Vagina (tissue), 2 donors: ENCODE data around the gene KCNJ1. TPM values are rescaled to one million over a fixed set of nuclear protein-coding genes. Genes with fewer than 3 reads are reported as not detected.

Experiments used
- DNase-seq, 2 donors: peaks; one replicate each; pipeline ENCODE4 v3.0.0-alpha.2; 2017; ENCODE audit errors: extremely low spot score in 2 of 2
- H3K27ac ChIP-seq: fragments of 200-600 bp; sonication (generic); one replicate; pipeline ENCODE4 v1.5.1; 2019
- H3K27me3 ChIP-seq: fragments of 200-600 bp; sonication (generic); one replicate; pipeline ENCODE4 v1.5.1; 2019
- H3K36me3 ChIP-seq, 2 donors: fragments of 200-600 bp; sonication (generic); one replicate each; pipeline ENCODE4 v1.5.1; 2017 to 2019
- H3K4me1 ChIP-seq: fragments of 200-600 bp; sonication (generic); one replicate; pipeline ENCODE4 v1.5.1; 2019
- H3K4me3 ChIP-seq, 2 donors: fragments of 200-600 bp; sonication (generic); 1 replicate in 1 of 2; 2 replicates in 1 of 2; pipeline ENCODE4 v1.5.1; 2016 to 2019
- H3K9me3 ChIP-seq: fragments of 200-600 bp; sonication (generic); one replicate; pipeline ENCODE4 v1.5.1; 2019
- POLR2A ChIP-seq, 2 donors: fragments of 450-650 bp; IDR thresholded peaks; one replicate each; pipeline ENCODE4 v1.6.1; 2017; ENCODE audit warnings: antibody characterized with exemption in 2 of 2, mild to moderate bottlenecking in 2 of 2, moderate library complexity in 2 of 2
- POLR2AphosphoS5 ChIP-seq, 2 donors: sonication (generic); formaldehyde crosslinking; IDR thresholded peaks; one replicate each; pipeline ENCODE4 v1.9.0; 2017; ENCODE audit warnings: antibody characterized with exemption in 2 of 2, mild to moderate bottlenecking in 2 of 2, low read depth in 1 of 2; ENCODE audit not compliant: insufficient read depth in 1 of 2
- intact Hi-C: fragments of 100-400 bp; cut with DNase I; formaldehyde crosslinking; loops from one replicate; pipeline ENCODE4 v1.15.1; 2023
- total RNA-seq: library from RNA; depleted of rRNA; stranded (reverse); fragments of >200 nt; gene quantifications from one replicate; pipeline ENCODE4 v1.2.3, GENCODE V29; 2016
- TF ChIP-seq, protein P1 (sequence below), 3 experiments: fragments of 450-650 bp in 2 of 3; fragments of 200-600 bp in 1 of 3; sonication (generic) in 1 of 3; IDR thresholded peaks; one replicate each; pipeline ENCODE4 v1.5.1; 2017 to 2019; ENCODE audit warnings: antibody characterized with exemption in 3 of 3, mild to moderate bottlenecking in 2 of 3, moderate library complexity in 2 of 3

Gene KCNJ1
- total RNA-seq, 1 donor from 2014 or later = 1.5 TPM

DNA sequence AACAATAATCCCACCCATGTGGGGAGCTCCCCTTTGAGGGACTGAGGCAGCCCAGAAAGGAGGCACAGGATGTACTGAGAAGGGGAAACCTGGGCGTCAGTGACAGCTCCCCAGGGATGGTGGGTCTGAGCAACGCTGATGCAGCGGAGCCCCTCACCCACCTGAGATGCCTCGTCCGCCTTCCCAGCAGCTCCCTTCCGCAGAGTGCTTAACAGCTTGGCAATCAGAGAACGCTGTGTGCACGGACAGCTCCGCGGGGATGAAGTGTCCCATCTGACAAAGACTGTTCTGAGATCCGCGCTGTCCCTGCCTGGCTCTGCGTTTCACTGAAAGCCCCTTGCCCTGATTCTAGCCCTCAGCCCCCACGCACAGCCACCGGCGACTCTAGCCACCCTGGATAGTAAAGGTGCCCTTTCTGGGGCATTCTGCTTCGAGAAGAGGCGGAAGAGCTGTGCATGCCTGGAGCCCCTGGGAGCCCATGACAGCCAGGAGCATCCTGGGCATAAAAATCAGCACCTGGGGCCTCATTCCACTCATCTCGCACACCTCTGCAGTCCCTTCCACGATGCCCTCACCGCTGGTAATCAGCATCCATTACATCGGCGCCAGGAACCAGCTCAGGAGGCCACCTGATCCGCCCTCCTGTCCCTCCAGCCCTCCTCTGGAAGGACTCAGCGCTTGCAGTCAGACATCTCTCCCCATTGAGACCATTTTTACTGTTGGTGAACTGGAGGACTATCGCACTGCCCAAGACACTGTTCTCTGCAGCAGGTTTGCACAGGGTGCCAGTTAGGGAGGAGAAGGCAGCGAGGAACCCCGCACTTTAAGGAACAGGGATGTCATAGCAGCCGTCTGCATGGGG, 34.8 kb upstream of the KCNJ1 start:
- Histone ChIP-seq H3K4me1 (peaks cover 18% of the 10 kb centered on the region), H3K4me3 (no peak overlapping the region), H3K27ac (no peak overlapping the region), H3K9me3 (no peaks in the 10 kb centered on the region), H3K36me3 (no peaks in the 10 kb centered on the region), H3K27me3 (no peaks in the 10 kb centered on the region)
- TF ChIP-seq, protein P1, sequence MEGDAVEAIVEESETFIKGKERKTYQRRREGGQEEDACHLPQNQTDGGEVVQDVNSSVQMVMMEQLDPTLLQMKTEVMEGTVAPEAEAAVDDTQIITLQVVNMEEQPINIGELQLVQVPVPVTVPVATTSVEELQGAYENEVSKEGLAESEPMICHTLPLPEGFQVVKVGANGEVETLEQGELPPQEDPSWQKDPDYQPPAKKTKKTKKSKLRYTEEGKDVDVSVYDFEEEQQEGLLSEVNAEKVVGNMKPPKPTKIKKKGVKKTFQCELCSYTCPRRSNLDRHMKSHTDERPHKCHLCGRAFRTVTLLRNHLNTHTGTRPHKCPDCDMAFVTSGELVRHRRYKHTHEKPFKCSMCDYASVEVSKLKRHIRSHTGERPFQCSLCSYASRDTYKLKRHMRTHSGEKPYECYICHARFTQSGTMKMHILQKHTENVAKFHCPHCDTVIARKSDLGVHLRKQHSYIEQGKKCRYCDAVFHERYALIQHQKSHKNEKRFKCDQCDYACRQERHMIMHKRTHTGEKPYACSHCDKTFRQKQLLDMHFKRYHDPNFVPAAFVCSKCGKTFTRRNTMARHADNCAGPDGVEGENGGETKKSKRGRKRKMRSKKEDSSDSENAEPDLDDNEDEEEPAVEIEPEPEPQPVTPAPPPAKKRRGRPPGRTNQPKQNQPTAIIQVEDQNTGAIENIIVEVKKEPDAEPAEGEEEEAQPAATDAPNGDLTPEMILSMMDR (IDR thresholded peaks at IDR 0.05) = no peak
- intact Hi-C loops = no loop called here
- DNase-seq = no peak

DNA sequence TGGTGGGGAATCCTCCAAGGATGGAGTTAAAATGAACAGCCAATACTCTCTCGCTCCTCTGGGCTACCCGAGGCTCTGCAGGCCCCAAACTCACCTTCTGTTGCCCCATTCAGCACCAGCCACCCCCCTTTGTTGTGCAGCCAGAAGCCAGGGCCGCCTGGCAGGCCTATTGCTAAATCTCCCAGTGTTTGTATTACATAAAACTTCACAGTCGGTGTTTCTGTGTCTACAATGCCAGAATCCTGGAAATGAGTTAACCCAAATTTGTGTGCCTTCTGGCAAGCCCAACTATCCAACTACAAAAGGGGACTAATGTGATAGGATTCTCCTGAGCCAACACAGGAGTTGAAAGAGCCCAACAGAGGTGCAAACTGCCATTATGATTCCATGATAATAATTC, 33.4 kb upstream of the KCNJ1 start:
- no peaks in the 10 kb centered on the region for H3K36me3 ChIP-seq
- intact Hi-C loops = no loop called here
- TF ChIP-seq POLR2A (IDR thresholded peaks at IDR 0.05) (no peak), POLR2AphosphoS5 (IDR thresholded peaks at IDR 0.05; ENCODE audit: insufficient read depth in 1 of 2, low read depth in 1 of 2) (no peak)
- TF ChIP-seq, protein P1 (IDR thresholded peaks at IDR 0.05) = no peak
- no peaks in the 10 kb centered on the region for H3K9me3 ChIP-seq
- H3K4me1 ChIP-seq = peaks cover 12% of the 10 kb centered on the region
- no peak overlapping the region for H3K4me3 ChIP-seq
- no peaks in the 10 kb centered on the region for H3K27me3 ChIP-seq
- no peak for DNase-seq
- no peak overlapping the region for H3K27ac ChIP-seq

DNA sequence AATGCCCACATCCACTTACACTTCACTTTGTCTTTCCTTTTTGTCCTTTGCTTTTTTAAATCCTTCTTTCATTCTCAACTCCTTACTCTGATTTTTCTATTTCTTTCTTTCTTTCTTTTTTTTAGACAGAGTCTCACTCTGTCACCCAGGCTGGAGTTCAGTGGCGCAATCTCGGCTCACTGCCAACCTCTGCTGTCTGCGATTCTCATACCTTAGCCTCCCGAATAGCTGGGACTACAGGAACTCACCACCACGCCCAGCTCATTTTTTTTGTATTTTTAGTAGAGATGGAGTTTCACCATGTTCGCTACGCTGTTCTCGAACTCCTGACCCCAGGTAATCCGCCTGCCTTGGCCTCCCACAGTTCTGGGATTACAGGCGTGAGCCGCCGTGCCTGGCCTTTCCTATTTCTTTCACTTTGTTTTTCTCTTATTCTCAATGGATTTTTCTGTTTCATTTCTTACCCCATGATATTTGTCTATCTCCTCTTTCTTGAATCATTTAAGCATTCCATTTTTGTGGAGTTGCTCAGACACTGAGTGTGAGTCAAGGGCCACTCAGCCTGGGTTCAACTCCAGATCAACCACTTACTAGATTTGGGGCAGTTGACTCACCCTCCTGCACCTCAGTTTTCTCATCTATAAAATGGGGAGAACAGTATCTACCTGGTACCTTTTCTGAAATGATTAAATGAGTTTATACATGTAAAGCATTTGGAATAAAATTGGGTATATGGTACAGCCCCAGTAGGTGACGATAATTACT, 31.7 kb upstream of the KCNJ1 start:
- Histone ChIP-seq H3K9me3 (no peaks in the 10 kb centered on the region), H3K4me3 (no peak overlapping the region), H3K36me3 (no peaks in the 10 kb centered on the region), H3K4me1 (peaks cover 5% of the 10 kb centered on the region), H3K27me3 (no peaks in the 10 kb centered on the region), H3K27ac (no peak overlapping the region)
- no peak for TF ChIP-seq POLR2AphosphoS5 (IDR thresholded peaks at IDR 0.05; ENCODE audit: insufficient read depth in 1 of 2, low read depth in 1 of 2)
- TF ChIP-seq, protein P1 (IDR thresholded peaks at IDR 0.05) = no peak
- no peak for TF ChIP-seq POLR2A (IDR thresholded peaks at IDR 0.05)
- intact Hi-C loops = no loop called here
- no peak for DNase-seq

DNA sequence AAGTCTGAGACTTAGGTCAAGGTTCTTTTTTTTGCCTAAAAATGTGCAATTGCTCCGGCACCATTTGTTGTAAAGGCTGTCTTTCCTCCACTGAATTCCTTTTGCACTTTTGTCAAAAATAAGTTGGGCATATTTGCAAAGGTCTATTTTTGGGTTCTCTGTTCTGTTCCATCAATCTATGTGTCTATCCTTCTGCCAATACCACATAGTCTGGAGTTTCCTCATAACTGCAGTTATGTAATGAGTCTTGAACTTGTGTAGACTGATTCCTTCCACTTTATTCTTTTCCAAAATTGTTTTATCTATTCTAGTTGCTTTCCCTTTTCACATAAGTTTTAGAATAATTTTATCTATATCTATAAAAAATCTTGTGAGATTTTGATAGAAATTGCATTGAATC, 30.7 kb upstream of the KCNJ1 start:
- no peak overlapping the region for H3K4me3 ChIP-seq
- H3K36me3 ChIP-seq = no peaks in the 10 kb centered on the region
- no peaks in the 10 kb centered on the region for H3K9me3 ChIP-seq
- no peak overlapping the region for H3K27ac ChIP-seq
- DNase-seq = no peak
- no peak for TF ChIP-seq POLR2AphosphoS5 (IDR thresholded peaks at IDR 0.05; ENCODE audit: insufficient read depth in 1 of 2, low read depth in 1 of 2)
- TF ChIP-seq POLR2A (IDR thresholded peaks at IDR 0.05) = no peak
- TF ChIP-seq, protein P1 (IDR thresholded peaks at IDR 0.05) = no peak
- no peaks in the 10 kb centered on the region for H3K27me3 ChIP-seq
- peaks cover 5% of the 10 kb centered on the region for H3K4me1 ChIP-seq
- intact Hi-C loops = no loop called here

DNA sequence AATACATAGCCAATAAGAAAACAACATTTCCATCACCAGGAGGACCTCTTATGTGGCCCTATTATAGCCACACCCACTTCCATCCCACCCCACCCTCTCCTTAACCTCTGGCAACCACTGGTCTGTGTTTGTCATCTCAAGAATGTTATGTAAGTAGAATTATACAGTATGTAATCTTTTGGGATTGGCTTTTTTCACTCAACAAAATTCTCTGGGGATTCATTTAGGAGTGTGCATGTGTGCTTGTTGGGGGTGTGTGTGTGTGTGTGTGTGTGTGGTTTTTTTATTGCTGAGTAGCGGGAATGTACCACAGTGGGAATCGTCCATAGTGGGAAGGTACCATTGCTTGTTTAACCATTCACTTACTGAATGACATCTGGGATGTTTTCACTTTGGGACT, 29.3 kb upstream of the KCNJ1 start:
- TF ChIP-seq POLR2AphosphoS5 (IDR thresholded peaks at IDR 0.05; ENCODE audit: insufficient read depth in 1 of 2, low read depth in 1 of 2) = no peak
- TF ChIP-seq POLR2A (IDR thresholded peaks at IDR 0.05) = no peak
- TF ChIP-seq, protein P1 (IDR thresholded peaks at IDR 0.05) = no peak
- H3K9me3 ChIP-seq = no peaks in the 10 kb centered on the region
- no peak for DNase-seq
- H3K4me1 ChIP-seq = peaks cover 5% of the 10 kb centered on the region
- H3K27ac ChIP-seq = no peak overlapping the region
- no peaks in the 10 kb centered on the region for H3K27me3 ChIP-seq
- intact Hi-C loops = no loop called here
- H3K36me3 ChIP-seq = no peaks in the 10 kb centered on the region
- H3K4me3 ChIP-seq = no peak overlapping the region
